ENCODE results near the gene ZFYVE26.
"Not testable (repeated sequence)": the region's sequence is repeated elsewhere in the genome, so short reads cannot be mapped to it uniquely, and the experiment has no call there.

Gene ZFYVE26

GRCh38 chr14:67816326-67817002 lies at the start of gene ZFYVE26:
TSS of gene ZFYVE26 (minus strand) at chr14:67816590. CDS start at chr14:67815963, 627 bp downstream.
- DNase-seq (ENCODE audit: extremely low read depth in 1 of 2, low read depth in 1 of 2) = peak; percentile 69 to 77

GRCh38 chr14:67863223-67863622 lies 46.8 kb upstream of the ZFYVE26 start:
- no peak for DNase-seq (ENCODE audit: extremely low read depth in 1 of 2, low read depth in 1 of 2)

GRCh38 chr14:67859169-67859749 lies 42.9 kb upstream of the ZFYVE26 start:
- DNase-seq (ENCODE audit: extremely low read depth in 1 of 2, low read depth in 1 of 2) = no peak

GRCh38 chr14:67857778-67858350 lies 41.5 kb upstream of the ZFYVE26 start:
- DNase-seq (ENCODE audit: extremely low read depth in 1 of 2, low read depth in 1 of 2) = no peak

GRCh38 chr14:67856827-67857226 lies 40.4 kb upstream of the ZFYVE26 start:
- no peak for DNase-seq (ENCODE audit: extremely low read depth in 1 of 2, low read depth in 1 of 2)

GRCh38 chr14:67853715-67854114 lies 37.3 kb upstream of the ZFYVE26 start:
- no peak for DNase-seq (ENCODE audit: extremely low read depth in 1 of 2, low read depth in 1 of 2)

GRCh38 chr14:67852926-67853604 lies 36.7 kb upstream of the ZFYVE26 start:
- DNase-seq (ENCODE audit: extremely low read depth in 1 of 2, low read depth in 1 of 2) = no peak

- DNase-seq (ENCODE audit: extremely low read depth in 1 of 2, low read depth in 1 of 2) = no peak
Measured at GRCh38 chr14:67851785-67852410, 35.5 kb upstream of the ZFYVE26 start.

- DNase-seq (ENCODE audit: extremely low read depth in 1 of 2, low read depth in 1 of 2) = no peak
Measured at GRCh38 chr14:67850066-67850830, 33.9 kb upstream of the ZFYVE26 start.

- no peak for DNase-seq (ENCODE audit: extremely low read depth in 1 of 2, low read depth in 1 of 2)
Measured at GRCh38 chr14:67846029-67846610, 29.7 kb upstream of the ZFYVE26 start.

GRCh38 chr14:67837011-67837624 lies 20.7 kb upstream of the ZFYVE26 start:
- DNase-seq (ENCODE audit: extremely low read depth in 1 of 2, low read depth in 1 of 2) = peak in 1 of 2 donors; percentile 27

GRCh38 chr14:67835596-67835995 lies 19.2 kb upstream of the ZFYVE26 start:
- DNase-seq (ENCODE audit: extremely low read depth in 1 of 2, low read depth in 1 of 2) = no peak

GRCh38 chr14:67833403-67833802 lies 17.0 kb upstream of the ZFYVE26 start:
- DNase-seq (ENCODE audit: extremely low read depth in 1 of 2, low read depth in 1 of 2) = no peak

- DNase-seq (ENCODE audit: extremely low read depth in 1 of 2, low read depth in 1 of 2) = no peak
Measured at GRCh38 chr14:67831113-67831512, 14.7 kb upstream of the ZFYVE26 start.

- DNase-seq (ENCODE audit: extremely low read depth in 1 of 2, low read depth in 1 of 2) = no peak
Measured at GRCh38 chr14:67821121-67821520, 4.7 kb upstream of the ZFYVE26 start.

- DNase-seq (ENCODE audit: extremely low read depth in 1 of 2, low read depth in 1 of 2) = no peak
Measured at GRCh38 chr14:67820428-67820971, 4.1 kb upstream of the ZFYVE26 start.

- peak; percentile 70 to 76 for DNase-seq (ENCODE audit: extremely low read depth in 1 of 2, low read depth in 1 of 2)
Measured at GRCh38 chr14:67819563-67820421, 3.4 kb upstream of the ZFYVE26 start, which contains the start of gene RAD51B. TSS of gene RAD51B (plus strand) at chr14:67819779.

- DNase-seq (ENCODE audit: extremely low read depth in 1 of 2, low read depth in 1 of 2) = not testable (repeated sequence)
Measured at GRCh38 chr14:67818476-67818875, 2.1 kb upstream of the ZFYVE26 start.
